Vagina (tissue), 2 donors: Measurements from ENCODE around the gene CD8A.

Source experiments
- CTCF ChIP-seq, 3 experiments: fragments of 450-650 bp in 2 of 3; fragments of 200-600 bp in 1 of 3; sonication (generic) in 1 of 3; IDR thresholded peaks; one replicate each; pipeline ENCODE4 v1.5.1; 2017 to 2019; ENCODE audit warnings: antibody characterized with exemption in 3 of 3, mild to moderate bottlenecking in 2 of 3, moderate library complexity in 2 of 3
- POLR2AphosphoS5 ChIP-seq, 2 donors: sonication (generic); formaldehyde crosslinking; IDR thresholded peaks; one replicate each; pipeline ENCODE4 v1.9.0; 2017; ENCODE audit warnings: antibody characterized with exemption in 2 of 2, mild to moderate bottlenecking in 2 of 2, low read depth in 1 of 2; ENCODE audit not compliant: insufficient read depth in 1 of 2

GRCh38 chr2:86751778-86752177 lies 38.9 kb downstream of the CD8A start:
- TF ChIP-seq CTCF (IDR thresholded peaks at IDR 0.05): no peak
- no peak for TF ChIP-seq POLR2AphosphoS5 (IDR thresholded peaks at IDR 0.05; ENCODE audit: insufficient read depth in 1 of 2, low read depth in 1 of 2)
